ENCODE data around the gene BRAT1. TPM values are rescaled to one million over a fixed set of nuclear protein-coding genes. Genes with fewer than 3 reads are reported as not detected.

The BRAT1 gene
- total and polyA plus RNA-seq, 8 donors = 16.3 to 119 (median 27.4) TPM

DNA sequence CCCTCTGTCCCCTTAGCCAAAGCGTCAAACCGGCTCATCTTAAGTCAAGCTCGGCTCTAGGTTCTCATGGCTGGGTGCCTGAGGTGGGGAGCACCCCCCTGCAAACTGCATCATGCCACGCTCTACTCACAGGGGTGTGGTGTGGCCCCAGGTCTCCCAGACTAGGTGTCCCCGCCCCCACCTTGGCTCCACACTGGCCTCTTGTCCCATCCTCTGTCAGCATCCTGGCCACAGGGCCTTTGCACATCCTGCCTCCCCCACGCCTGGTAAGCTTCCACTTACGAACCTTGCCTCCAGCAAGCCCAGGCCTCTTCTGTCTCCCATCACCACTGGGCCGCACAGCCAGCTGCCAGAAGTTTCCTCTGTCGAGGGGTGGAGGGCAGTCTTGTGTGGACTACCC lies 58.9 kb downstream of the BRAT1 start:
- no peaks in the 10 kb centered on the region for H3K36me3 ChIP-seq
- no peak for TF ChIP-seq POLR2AphosphoS5 (IDR thresholded peaks at IDR 0.05)
- no peak for TF ChIP-seq EP300 (IDR thresholded peaks at IDR 0.05)
- TF ChIP-seq, protein P1, sequence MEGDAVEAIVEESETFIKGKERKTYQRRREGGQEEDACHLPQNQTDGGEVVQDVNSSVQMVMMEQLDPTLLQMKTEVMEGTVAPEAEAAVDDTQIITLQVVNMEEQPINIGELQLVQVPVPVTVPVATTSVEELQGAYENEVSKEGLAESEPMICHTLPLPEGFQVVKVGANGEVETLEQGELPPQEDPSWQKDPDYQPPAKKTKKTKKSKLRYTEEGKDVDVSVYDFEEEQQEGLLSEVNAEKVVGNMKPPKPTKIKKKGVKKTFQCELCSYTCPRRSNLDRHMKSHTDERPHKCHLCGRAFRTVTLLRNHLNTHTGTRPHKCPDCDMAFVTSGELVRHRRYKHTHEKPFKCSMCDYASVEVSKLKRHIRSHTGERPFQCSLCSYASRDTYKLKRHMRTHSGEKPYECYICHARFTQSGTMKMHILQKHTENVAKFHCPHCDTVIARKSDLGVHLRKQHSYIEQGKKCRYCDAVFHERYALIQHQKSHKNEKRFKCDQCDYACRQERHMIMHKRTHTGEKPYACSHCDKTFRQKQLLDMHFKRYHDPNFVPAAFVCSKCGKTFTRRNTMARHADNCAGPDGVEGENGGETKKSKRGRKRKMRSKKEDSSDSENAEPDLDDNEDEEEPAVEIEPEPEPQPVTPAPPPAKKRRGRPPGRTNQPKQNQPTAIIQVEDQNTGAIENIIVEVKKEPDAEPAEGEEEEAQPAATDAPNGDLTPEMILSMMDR (IDR thresholded peaks at IDR 0.05) = no peak
- TF ChIP-seq POLR2A (IDR thresholded peaks at IDR 0.05) = no peak
- intact Hi-C loops (cut with DNase I; ENCODE audit: low total_unique reads) = no loop called here
- H3K4me1 ChIP-seq = peaks cover 0 to 30% (median 20%) of the 10 kb centered on the region in 4 donors
- H3K4me3 ChIP-seq = no peak overlapping the region
- no peak for DNase-seq
- no peak overlapping the region for H3K27ac ChIP-seq
- H3K27me3 ChIP-seq = peaks cover 0 to 49% (median 4%) of the 10 kb centered on the region in 3 donors
- no peaks in the 10 kb centered on the region for H3K9me3 ChIP-seq
- WGBS, 5 donors = 91 to 100% (median 93%) methylated on average over 6 to 9 of the region's 9 CpGs

DNA sequence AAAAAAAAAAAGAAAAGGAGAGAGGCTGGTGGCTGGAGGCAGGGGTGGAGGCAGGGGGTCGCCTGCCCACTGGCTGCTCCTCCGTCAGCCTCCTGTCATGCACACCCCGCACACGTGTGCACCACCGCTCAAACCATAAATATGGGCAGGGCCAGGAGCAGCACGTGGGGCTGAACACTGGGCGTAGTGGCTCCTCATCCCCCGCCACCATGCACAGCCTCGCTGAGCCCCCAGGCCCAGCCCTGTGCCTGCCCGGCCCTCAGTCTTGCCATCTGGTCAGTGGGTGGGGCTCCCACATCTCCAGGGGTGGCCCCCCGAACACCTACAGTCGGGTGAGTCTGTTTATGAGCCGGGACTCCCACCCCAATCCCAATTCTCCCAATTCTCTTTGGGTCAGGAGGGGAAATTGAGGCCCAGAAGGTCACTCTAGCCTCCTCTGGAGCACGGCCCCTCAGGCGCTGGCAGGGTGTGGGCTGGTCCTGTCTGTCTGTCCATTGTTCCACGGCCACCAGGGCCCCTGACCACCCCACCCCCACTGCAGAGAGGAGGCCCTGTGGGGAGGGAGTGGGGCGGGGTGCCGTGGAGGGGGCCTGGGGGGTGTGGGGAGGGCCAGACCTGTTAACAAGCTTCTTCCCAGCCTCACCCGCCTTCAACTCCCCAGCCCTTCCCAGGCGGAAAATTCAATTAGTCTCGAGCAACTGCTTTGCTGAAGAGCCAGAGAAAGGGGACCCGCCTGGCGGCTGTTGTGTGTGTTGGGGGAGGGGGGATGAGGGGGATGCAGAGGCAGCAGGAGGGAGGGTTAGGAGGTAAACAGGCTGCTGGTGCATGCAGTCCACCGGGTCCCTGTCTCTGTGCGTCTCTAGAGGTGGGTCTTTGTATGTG lies 59.7 kb downstream of the BRAT1 start:
- Histone ChIP-seq H3K27me3 (peaks cover 0 to 49% (median 4%) of the 10 kb centered on the region in 3 donors), H3K4me3 (no peak overlapping the region), H3K27ac (no peak overlapping the region), H3K4me1 (peaks cover 0 to 30% (median 20%) of the 10 kb centered on the region in 4 donors), H3K9me3 (no peaks in the 10 kb centered on the region), H3K36me3 (no peaks in the 10 kb centered on the region)
- TF ChIP-seq, protein P1 (IDR thresholded peaks at IDR 0.05) = no peak
- TF ChIP-seq EP300 (IDR thresholded peaks at IDR 0.05) = no peak
- no peak for TF ChIP-seq POLR2AphosphoS5 (IDR thresholded peaks at IDR 0.05)
- no peak for TF ChIP-seq POLR2A (IDR thresholded peaks at IDR 0.05)
- intact Hi-C loops (cut with DNase I; ENCODE audit: low total_unique reads) = no loop called here
- 74 to 81% (median 78%) methylated on average over 19 to 25 of the region's 25 CpGs for WGBS, 5 donors
- peak in 1 of 2 donors; percentile 83 for DNase-seq

DNA sequence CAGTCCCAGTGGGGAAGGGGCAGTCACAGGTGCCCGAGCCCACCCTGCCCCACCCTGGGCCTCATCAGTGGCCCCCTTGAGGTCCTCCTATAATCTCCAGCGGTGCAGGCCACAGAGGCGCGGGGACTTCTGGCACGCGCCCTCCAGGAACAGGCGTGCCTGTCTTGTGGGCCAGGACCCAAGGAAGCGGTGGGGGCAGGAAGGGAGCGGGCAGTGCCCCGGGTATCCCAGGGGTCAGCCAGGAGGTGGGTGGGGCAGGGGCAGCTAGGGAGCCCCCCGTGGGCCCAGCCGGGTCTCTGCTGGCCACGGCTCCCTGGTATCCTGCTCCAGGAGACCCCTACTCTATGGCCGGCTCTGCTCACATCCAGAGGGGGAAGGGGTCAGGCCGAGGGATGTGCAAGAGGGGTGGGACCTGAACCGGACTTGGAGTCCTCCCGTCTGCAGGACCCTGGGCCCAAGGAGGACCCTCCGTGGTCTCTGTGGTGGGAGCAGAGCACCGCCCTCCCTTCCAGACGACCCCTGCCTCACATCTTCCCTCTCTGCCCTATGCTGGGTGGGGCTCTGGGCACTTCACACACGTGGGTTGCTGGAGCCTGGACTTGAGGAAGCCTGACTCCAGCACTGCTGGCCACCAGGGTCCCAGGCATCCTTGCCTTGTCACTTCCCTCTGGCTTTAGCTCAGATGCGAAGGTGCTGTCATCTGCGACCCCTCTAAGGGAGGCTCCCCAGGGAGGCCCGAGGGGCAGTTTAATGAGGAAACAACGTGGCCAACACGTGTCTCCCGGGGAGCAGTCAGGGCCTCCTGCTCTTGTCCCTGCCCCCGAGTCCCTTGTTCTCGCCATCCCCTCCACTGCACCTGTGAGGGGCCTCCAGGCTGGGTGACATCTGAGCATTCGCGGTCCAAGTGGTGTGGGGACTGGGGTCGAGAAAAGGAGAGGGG lies 60.9 kb downstream of the BRAT1 start:
- WGBS, 5 donors = 45 to 56% (median 55%) methylated on average over 19 to 32 of the region's 32 CpGs
- H3K27me3 ChIP-seq = peaks cover 0 to 49% (median 4%) of the 10 kb centered on the region in 3 donors
- no peaks in the 10 kb centered on the region for H3K9me3 ChIP-seq
- peaks cover 0 to 30% (median 20%) of the 10 kb centered on the region in 4 donors for H3K4me1 ChIP-seq
- TF ChIP-seq, protein P1 (IDR thresholded peaks at IDR 0.05) = no peak
- no peak for TF ChIP-seq EP300 (IDR thresholded peaks at IDR 0.05)
- no peak for TF ChIP-seq POLR2AphosphoS5 (IDR thresholded peaks at IDR 0.05)
- no peak for TF ChIP-seq POLR2A (IDR thresholded peaks at IDR 0.05)
- intact Hi-C loops (cut with DNase I; ENCODE audit: low total_unique reads) = no loop called here
- H3K27ac ChIP-seq = peak overlapping the region in 1 of 5 donors; percentile 9
- no peaks in the 10 kb centered on the region for H3K36me3 ChIP-seq
- no peak overlapping the region for H3K4me3 ChIP-seq
- no peak for DNase-seq
